ENCODE results near the gene TACR1. TPM values are rescaled to one million over a fixed set of nuclear protein-coding genes. Genes with fewer than 3 reads are reported as not detected.

Gene TACR1
- total and polyA plus RNA-seq, 2 of the 8 experiments (the other 6 are each of a cell fraction or from before 2014, with no cell fraction given) = 0.09 to 0.37 TPM

DNA sequence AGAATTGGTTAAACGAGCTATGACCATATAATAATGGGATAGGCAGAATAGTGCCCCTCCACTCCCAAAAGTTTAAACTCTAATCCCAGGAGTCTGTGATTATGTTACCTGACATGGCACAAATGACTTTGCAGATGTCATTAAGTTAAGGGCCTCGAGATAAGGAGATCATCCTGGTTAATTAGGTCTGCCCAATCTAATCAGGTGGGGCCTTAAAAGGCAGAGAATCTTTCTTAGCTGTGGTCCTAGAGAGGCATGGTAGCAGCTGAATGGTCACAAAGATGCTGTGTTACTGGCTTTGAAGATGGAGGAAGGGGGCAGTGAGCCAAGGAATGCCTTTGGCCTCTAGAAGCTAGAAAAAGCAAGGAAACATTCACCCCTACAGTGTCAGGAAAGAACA, 31.1 kb downstream of the TACR1 start:
- H3K23ac ChIP-seq (ENCODE audit: insufficient read length) = no peak overlapping the region
- H3K56ac ChIP-seq (replicated peaks; ENCODE audit: insufficient read length, low read depth, low read length) = no peak overlapping the region
- H4K5ac ChIP-seq (ENCODE audit: insufficient read length, low read depth, low read length) = no peak overlapping the region
- no peaks in the 10 kb centered on the region for H4K20me1 ChIP-seq (replicated peaks in 1 of 2; ENCODE audit: control insufficient read depth in 1 of 2, insufficient read depth in 2 of 2, low read length in 2 of 2)
- H2BK12ac ChIP-seq (ENCODE audit: low read depth, low read length) = no peak overlapping the region
- H3K14ac ChIP-seq (ENCODE audit: insufficient read length) = no peak overlapping the region
- no peaks in the 10 kb centered on the region; a peak in 1 of 8 replicates for H3K36me3 ChIP-seq (ENCODE audit: control insufficient read depth in 2 of 4, insufficient read depth in 4 of 4, low read length in 3 of 4)
- no peak overlapping the region for H2BK20ac ChIP-seq (ENCODE audit: low read length)
- H3K18ac ChIP-seq (ENCODE audit: extremely low read depth, low read length) = no peak overlapping the region
- no peak overlapping the region for H2BK15ac ChIP-seq (ENCODE audit: low read length)
- 83% methylated on average over 2 of the region's 2 CpGs; no CpG with 5 or more reads in 1 of the 2 experiments for WGBS, 2 experiments (ENCODE audit: extremely low coverage in 1 of 2, insufficient coverage in 1 of 2, insufficient read length in 1 of 2, insufficient replicate concordance in 2 of 2, low coverage in 1 of 2, low lambda C conversion rate in 2 of 2, missing lambda C conversion rate in 1 of 2)
- H3K79me2 ChIP-seq (ENCODE audit: control insufficient read depth in 1 of 2, insufficient read depth in 2 of 2, low read length in 2 of 2) = no peaks in the 10 kb centered on the region
- H3K79me1 ChIP-seq (ENCODE audit: low read depth, low read length) = no peaks in the 10 kb centered on the region
- H4K91ac ChIP-seq (replicated peaks; ENCODE audit: insufficient read length, low read length) = no peak overlapping the region
- H2BK5ac ChIP-seq (ENCODE audit: low read depth, low read length) = no peak overlapping the region
- no peak overlapping the region for H4K8ac ChIP-seq (ENCODE audit: extremely low read depth, insufficient read depth, low read length)
- H2BK120ac ChIP-seq (replicated peaks; ENCODE audit: low read depth, low read length) = no peak overlapping the region
- no peaks in the 10 kb centered on the region for H3K9me3 ChIP-seq (ENCODE audit: insufficient read depth in 2 of 2, low read depth in 1 of 2, low read length in 1 of 2)
- DNase-seq (ENCODE audit: low read depth in 1 of 2, low spot score in 2 of 2) (no peak), FAIRE-seq (no peak)
- 0 out of 2 replicates have a peak overlapping the region, but pooled peaks have one; percentile 42 for H2AFZ ChIP-seq (ENCODE audit: low read length)
- H3K4ac ChIP-seq (replicated peaks; ENCODE audit: insufficient read length, low read depth, low read length) = no peak overlapping the region
- H3K27ac ChIP-seq (ENCODE audit: low read depth, low read length) = no peak overlapping the region
- CTCF ChIA-PET (ENCODE audit: partially characterized antibody) = interaction anchor here (1.0 to 1.3 kb wide), 2 partner anchors 11 to 73 kb away, joined by 3 to 5 read pairs; no protein-coding TSS in a partner anchor
- H3K9ac ChIP-seq (replicated peaks in 1 of 4; ENCODE audit: extremely low read depth in 1 of 4, low read depth in 3 of 4, low read length in 3 of 4) = no peak overlapping the region
- H3K27me3 ChIP-seq (replicated peaks in 1 of 4; ENCODE audit: control insufficient read depth in 3 of 4, extremely low read depth in 1 of 4, insufficient read depth in 3 of 4, low read length in 3 of 4) = no peaks in the 10 kb centered on the region
- no peaks in the 10 kb centered on the region for H3K23me2 ChIP-seq (ENCODE audit: low read depth, low read length)
- no peak overlapping the region for H2AK5ac ChIP-seq (ENCODE audit: low read depth, low read length)
- H3K4me2 ChIP-seq (ENCODE audit: insufficient read depth in 1 of 2, low read depth in 2 of 2, low read length in 2 of 2) = no peak overlapping the region
- POLR2A ChIA-PET (ENCODE audit: partially characterized antibody) = no interaction called here
- H3K4me3 ChIP-seq (ENCODE audit: extremely low read depth in 1 of 4, insufficient read depth in 2 of 4, low read depth in 3 of 4, low read length in 4 of 4) = no peak overlapping the region
- peaks cover 0 to 5% (median 2%) of the 10 kb centered on the region in 4 experiments; a peak in 3 of 7 replicates for H3K4me1 ChIP-seq (replicated peaks in 1 of 4; ENCODE audit: control insufficient read depth in 3 of 4, insufficient read depth in 4 of 4, low read length in 3 of 4)
- TF ChIP-seq JUN (IDR thresholded peaks at IDR 0.05; ENCODE audit: low read depth, low read length) (no peak), RBBP5 (IDR thresholded peaks at IDR 0.05; ENCODE audit: borderline replicate concordance, low read depth, low read length) (no peak), KDM1A (IDR thresholded peaks at IDR 0.05; ENCODE audit: borderline replicate concordance, low read length) (no peak), GABPA (IDR thresholded peaks at IDR 0.05; ENCODE audit: borderline replicate concordance, insufficient read depth, low read length) (no peak), FOSL1 (IDR thresholded peaks at IDR 0.05; ENCODE audit: insufficient read depth, low read depth, low read length) (no peak), SIRT6 (IDR thresholded peaks at IDR 0.05; ENCODE audit: low read length) (no peak), CTBP2 (IDR thresholded peaks at IDR 0.05; ENCODE audit: borderline replicate concordance, insufficient read depth, insufficient read length, low read length) (no peak), CBX8 (IDR thresholded peaks at IDR 0.05; ENCODE audit: borderline replicate concordance, low read depth, low read length) (no peak), KDM4A (IDR thresholded peaks at IDR 0.05; ENCODE audit: low read depth, low read length, severe bottlenecking) (no peak), CEBPB (IDR thresholded peaks at IDR 0.05; ENCODE audit: low read depth, low read length) (no peak), SP2 (IDR thresholded peaks at IDR 0.05; ENCODE audit: low read length) (no peak), SIX5 (IDR thresholded peaks at IDR 0.05; ENCODE audit: low read depth, low read length) (no peak), EGR1 (IDR thresholded peaks at IDR 0.05; ENCODE audit: borderline replicate concordance, low read depth, low read length) (no peak)
- TF ChIP-seq, protein P1, sequence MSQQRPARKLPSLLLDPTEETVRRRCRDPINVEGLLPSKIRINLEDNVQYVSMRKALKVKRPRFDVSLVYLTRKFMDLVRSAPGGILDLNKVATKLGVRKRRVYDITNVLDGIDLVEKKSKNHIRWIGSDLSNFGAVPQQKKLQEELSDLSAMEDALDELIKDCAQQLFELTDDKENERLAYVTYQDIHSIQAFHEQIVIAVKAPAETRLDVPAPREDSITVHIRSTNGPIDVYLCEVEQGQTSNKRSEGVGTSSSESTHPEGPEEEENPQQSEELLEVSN (IDR thresholded peaks at IDR 0.05) = no peak

Measured in H1 (cell line).